Right atrium auricular region (tissue), 2 donors: Measurements from ENCODE around the gene SH3GL1. TPM values are rescaled to one million over a fixed set of nuclear protein-coding genes. Genes with fewer than 3 reads are reported as not detected.
A peak's percentile ranks its signal among the peaks of the same experiment; 100 is the strongest.

Source experiments
- DNase-seq: peaks from one replicate; pipeline ENCODE4 v3.0.0-alpha.2; 2019; ENCODE audit warnings: low spot score
- H3K27ac ChIP-seq, 2 donors: fragments of 200-600 bp; sonication (generic); 1 replicate in 1 of 2; 2 replicates in 1 of 2; pipeline ENCODE4 v1.5.1; 2016 to 2019
- H3K27me3 ChIP-seq, 2 donors: fragments of 200-600 bp; sonication (generic); one replicate each; pipeline versions ENCODE4 v1.5.1 to v1.6.0; 2017 to 2019
- H3K36me3 ChIP-seq: fragments of 200-600 bp; sonication (generic); one replicate; pipeline ENCODE4 v1.5.1; 2016
- H3K4me1 ChIP-seq, 2 donors: fragments of 200-600 bp; sonication (generic); one replicate each; pipeline versions ENCODE4 v1.5.1 to v1.6.0; 2017 to 2019
- H3K4me3 ChIP-seq, 2 donors: fragments of 200-600 bp; sonication (generic); 1 replicate in 1 of 2; 2 replicates in 1 of 2; pipeline ENCODE4 v1.5.1; 2017 to 2019; ENCODE audit warnings: mild to moderate bottlenecking in 1 of 2, moderate library complexity in 1 of 2
- H3K9me3 ChIP-seq, 2 donors: fragments of 200-600 bp; sonication (generic); one replicate each; pipeline ENCODE4 v1.5.1; 2019
- total RNA-seq, 2 donors: library from RNA; depleted of rRNA; stranded (reverse); fragments of >200 nt; gene quantifications; one replicate each; pipeline ENCODE4 v1.1.0, GENCODE V29; 2016
- TF ChIP-seq, protein P1 (sequence below), 2 donors: fragments of 200-600 bp; sonication (generic); IDR thresholded peaks; one replicate each; pipeline ENCODE4 v1.5.1; 2019; ENCODE audit warnings: antibody characterized with exemption in 2 of 2

SH3GL1 gene
- total RNA-seq, 2 donors from 2014 or later, result 17.5 to 31.9 TPM

- DNase-seq, result peak; percentile 96
- Histone ChIP-seq H3K27me3 (no peaks in the 10 kb centered on the region), H3K9me3 (no peaks in the 10 kb centered on the region), H3K36me3 (no peaks in the 10 kb centered on the region), H3K4me3 (peak overlapping the region; percentile 52 to 56), H3K4me1 (peaks cover 0 to 24% of the 10 kb centered on the region in 2 donors), H3K27ac (peak overlapping the region; percentile 57 to 69)
- TF ChIP-seq, protein P1, sequence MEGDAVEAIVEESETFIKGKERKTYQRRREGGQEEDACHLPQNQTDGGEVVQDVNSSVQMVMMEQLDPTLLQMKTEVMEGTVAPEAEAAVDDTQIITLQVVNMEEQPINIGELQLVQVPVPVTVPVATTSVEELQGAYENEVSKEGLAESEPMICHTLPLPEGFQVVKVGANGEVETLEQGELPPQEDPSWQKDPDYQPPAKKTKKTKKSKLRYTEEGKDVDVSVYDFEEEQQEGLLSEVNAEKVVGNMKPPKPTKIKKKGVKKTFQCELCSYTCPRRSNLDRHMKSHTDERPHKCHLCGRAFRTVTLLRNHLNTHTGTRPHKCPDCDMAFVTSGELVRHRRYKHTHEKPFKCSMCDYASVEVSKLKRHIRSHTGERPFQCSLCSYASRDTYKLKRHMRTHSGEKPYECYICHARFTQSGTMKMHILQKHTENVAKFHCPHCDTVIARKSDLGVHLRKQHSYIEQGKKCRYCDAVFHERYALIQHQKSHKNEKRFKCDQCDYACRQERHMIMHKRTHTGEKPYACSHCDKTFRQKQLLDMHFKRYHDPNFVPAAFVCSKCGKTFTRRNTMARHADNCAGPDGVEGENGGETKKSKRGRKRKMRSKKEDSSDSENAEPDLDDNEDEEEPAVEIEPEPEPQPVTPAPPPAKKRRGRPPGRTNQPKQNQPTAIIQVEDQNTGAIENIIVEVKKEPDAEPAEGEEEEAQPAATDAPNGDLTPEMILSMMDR (IDR thresholded peaks at IDR 0.05), result no peak
These were observed 71.9 kb downstream of the SH3GL1 start for GRCh38 chr19:4328243-4328990.

GRCh38 chr19:4327877-4328242 lies 72.5 kb downstream of the SH3GL1 start:
- Histone ChIP-seq H3K9me3 (no peaks in the 10 kb centered on the region), H3K36me3 (no peaks in the 10 kb centered on the region), H3K4me3 (peak overlapping the region; percentile 52 to 56), H3K4me1 (peaks cover 0 to 24% of the 10 kb centered on the region in 2 donors), H3K27ac (peak overlapping the region; percentile 57 to 69), H3K27me3 (no peaks in the 10 kb centered on the region)
- no peak for DNase-seq
- TF ChIP-seq, protein P1 (IDR thresholded peaks at IDR 0.05), result no peak

DNA sequence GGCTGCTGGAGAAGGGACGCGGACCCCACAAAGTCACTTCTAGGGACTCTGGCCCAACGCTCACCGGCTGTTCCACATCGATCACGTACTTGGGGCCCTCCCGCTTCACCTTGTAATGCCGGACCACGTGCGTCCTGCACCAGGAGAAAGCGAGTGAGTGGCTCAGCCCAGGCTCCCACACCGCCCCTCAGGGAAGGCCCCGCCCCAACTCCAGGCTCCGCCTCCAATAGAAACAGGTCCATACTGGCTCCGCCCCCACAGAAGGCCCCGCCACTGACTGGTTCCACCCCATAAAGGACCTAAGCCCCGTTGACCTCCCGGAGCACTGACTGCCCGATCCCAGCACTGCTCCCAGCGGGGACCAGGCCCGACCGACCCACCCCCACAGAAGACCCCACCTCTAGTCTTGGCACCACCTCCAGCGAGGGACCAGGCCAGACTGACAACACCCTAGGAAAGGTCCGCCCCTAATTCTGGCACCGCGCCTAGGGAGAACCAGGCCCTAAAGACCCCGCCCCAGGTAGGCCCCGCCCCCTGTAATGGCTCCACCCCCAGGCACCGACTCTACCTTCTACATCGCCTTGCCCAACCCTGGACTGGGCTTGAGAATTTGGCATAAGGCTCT lies 73.0 kb downstream of the SH3GL1 start:
- no peaks in the 10 kb centered on the region for H3K9me3 ChIP-seq
- peak overlapping the region; percentile 57 to 69 for H3K27ac ChIP-seq
- TF ChIP-seq, protein P1 (IDR thresholded peaks at IDR 0.05), result no peak
- no peaks in the 10 kb centered on the region for H3K36me3 ChIP-seq
- peak overlapping the region; percentile 52 to 56 for H3K4me3 ChIP-seq
- no peaks in the 10 kb centered on the region for H3K27me3 ChIP-seq
- peak; percentile 85 for DNase-seq
- H3K4me1 ChIP-seq, result peaks cover 0 to 24% of the 10 kb centered on the region in 2 donors

- Histone ChIP-seq H3K27me3 (no peaks in the 10 kb centered on the region), H3K4me1 (peaks cover 0 to 24% of the 10 kb centered on the region in 2 donors), H3K4me3 (peak overlapping the region in 1 of 2 donors; percentile 56), H3K9me3 (no peaks in the 10 kb centered on the region), H3K36me3 (no peaks in the 10 kb centered on the region), H3K27ac (no peak overlapping the region)
- no peak for DNase-seq
- TF ChIP-seq, protein P1 (IDR thresholded peaks at IDR 0.05), result no peak
These were observed 73.5 kb downstream of the SH3GL1 start for GRCh38 chr19:4326837-4327251.

GRCh38 chr19:4326215-4326836 lies 74.0 kb downstream of the SH3GL1 start:
- no peak for DNase-seq
- H3K27me3 ChIP-seq, result no peaks in the 10 kb centered on the region
- H3K4me3 ChIP-seq, result no peak overlapping the region
- TF ChIP-seq, protein P1 (IDR thresholded peaks at IDR 0.05), result no peak
- no peak overlapping the region for H3K27ac ChIP-seq
- H3K36me3 ChIP-seq, result no peaks in the 10 kb centered on the region
- H3K4me1 ChIP-seq, result peaks cover 0 to 24% of the 10 kb centered on the region in 2 donors
- no peaks in the 10 kb centered on the region for H3K9me3 ChIP-seq
